GM13977 (cell line): Measurements from ENCODE around the gene KCNIP1.

Source experiments
- DNase-seq: peaks from one replicate; pipeline ENCODE4 v3.0.0; 2012; ENCODE audit warnings: low spot score
- CTCF ChIP-seq: IDR thresholded peaks from 2 replicates; pipeline ENCODE4 v1.5.1; 2012; ENCODE audit warnings: mild to moderate bottlenecking, control low read depth; ENCODE audit not compliant: insufficient read depth; ENCODE audit errors: extremely low read depth, missing control alignments
- in situ Hi-C: fragments of 300-500 bp; cut with MboI; formaldehyde crosslinking; loops from one replicate; pipeline ENCODE4 v1.12.0; 2022; ENCODE audit warnings: low sequenced_read_pairs, low pct_unique_long_range_greater_than_20kb, mixed read lengths, inconsistent platforms; ENCODE audit not compliant: unreplicated experiment

Gene KCNIP1

GRCh38 chr5:170562875-170563228 lies 59.0 kb downstream of the KCNIP1 start:
- TF ChIP-seq CTCF = no peak
- DNase-seq = no peak
- in situ Hi-C loops = no loop called here

GRCh38 chr5:170563824-170564567 lies 60.2 kb downstream of the KCNIP1 start:
- no peak for TF ChIP-seq CTCF
- in situ Hi-C loops = no loop called here
- DNase-seq = no peak

- TF ChIP-seq CTCF = no peak
- in situ Hi-C loops = no loop called here
- no peak for DNase-seq
These were observed 61.3 kb downstream of the KCNIP1 start for GRCh38 chr5:170565072-170565471.

- in situ Hi-C loops = no loop called here
- TF ChIP-seq CTCF = no peak
- DNase-seq = no peak
These were observed 65.3 kb downstream of the KCNIP1 start for GRCh38 chr5:170569101-170569500.

- DNase-seq = no peak
- no peak for TF ChIP-seq CTCF
- in situ Hi-C loops = no loop called here
These were observed 66.7 kb downstream of the KCNIP1 start for GRCh38 chr5:170570476-170570875.

- in situ Hi-C loops = no loop called here
- no peak for TF ChIP-seq CTCF
- DNase-seq = no peak
These were observed 67.5 kb downstream of the KCNIP1 start for GRCh38 chr5:170571281-170571731.
